Measurements from ENCODE around the gene GRIP2. TPM values are rescaled to one million over a fixed set of nuclear protein-coding genes. Genes with fewer than 3 reads are reported as not detected.
A peak's percentile ranks its signal among the peaks of the same experiment; 100 is the strongest.

Gene GRIP2
- total RNA-seq, 4 donors from 2014 or later = 0.77 to 8.0 (median 2.1) TPM

GRCh38 chr3:14505001-14505802, 34.9 kb downstream of the GRIP2 start:
- DNase-seq = peak; percentile 3 to 10
- TF ChIP-seq CTCF (IDR thresholded peaks at IDR 0.05) (no peak), POLR2A (IDR thresholded peaks at IDR 0.05) (no peak)
- Histone ChIP-seq H3K4me1 (no peaks in the 10 kb centered on the region), H3K36me3 (no peaks in the 10 kb centered on the region), H3K4me3 (no peak overlapping the region), H3K27me3 (no peaks in the 10 kb centered on the region), H3K9me3 (no peaks in the 10 kb centered on the region), H3K27ac (no peak overlapping the region)
- intact Hi-C loops (cut with DNase I; ENCODE audit: low total_unique reads) = no loop called here

DNA sequence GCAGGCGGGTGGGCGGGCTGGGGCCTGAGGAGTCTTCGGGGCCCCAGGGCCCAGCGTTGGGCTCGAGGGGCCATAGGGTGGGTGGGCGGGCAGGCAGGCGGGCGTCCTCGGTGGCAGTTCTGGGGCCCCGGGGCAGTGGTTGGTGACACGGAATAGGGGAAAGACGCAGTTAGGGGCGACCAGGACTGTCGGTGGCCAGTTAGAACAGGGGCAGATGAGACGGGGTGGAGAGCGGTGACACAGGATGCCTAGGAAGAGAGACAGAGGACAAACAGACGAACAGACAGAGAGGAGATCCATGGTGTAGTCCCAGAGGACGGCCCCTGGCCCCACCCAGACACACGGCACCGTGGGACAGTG, 36.5 kb downstream of the GRIP2 start:
- intact Hi-C loops (cut with DNase I; ENCODE audit: low total_unique reads) = no loop called here
- Histone ChIP-seq H3K27ac (no peak overlapping the region), H3K9me3 (no peaks in the 10 kb centered on the region), H3K27me3 (no peaks in the 10 kb centered on the region), H3K4me3 (no peak overlapping the region), H3K4me1 (no peaks in the 10 kb centered on the region), H3K36me3 (no peaks in the 10 kb centered on the region)
- TF ChIP-seq CTCF (IDR thresholded peaks at IDR 0.05) (no peak), POLR2A (IDR thresholded peaks at IDR 0.05) (no peak)
- no peak for DNase-seq

GRCh38 chr3:14503033-14503705, 37.0 kb downstream of the GRIP2 start:
- Histone ChIP-seq H3K27ac (no peak overlapping the region), H3K36me3 (no peaks in the 10 kb centered on the region), H3K9me3 (no peaks in the 10 kb centered on the region), H3K4me1 (no peaks in the 10 kb centered on the region), H3K4me3 (no peak overlapping the region), H3K27me3 (no peaks in the 10 kb centered on the region)
- DNase-seq = no peak
- TF ChIP-seq POLR2A (IDR thresholded peaks at IDR 0.05) = no peak
- no peak for TF ChIP-seq CTCF (IDR thresholded peaks at IDR 0.05)
- intact Hi-C loops (cut with DNase I; ENCODE audit: low total_unique reads) = no loop called here

- DNase-seq = no peak
- H3K27me3 ChIP-seq = no peaks in the 10 kb centered on the region
- H3K36me3 ChIP-seq = no peaks in the 10 kb centered on the region
- no peaks in the 10 kb centered on the region for H3K9me3 ChIP-seq
- H3K27ac ChIP-seq = no peak overlapping the region
- no peak overlapping the region for H3K4me3 ChIP-seq
- no peaks in the 10 kb centered on the region for H3K4me1 ChIP-seq
- intact Hi-C loops (cut with DNase I; ENCODE audit: low total_unique reads) = no loop called here
- TF ChIP-seq POLR2A (IDR thresholded peaks at IDR 0.05) (no peak), CTCF (IDR thresholded peaks at IDR 0.05) (no peak)
Observed at GRCh38 chr3:14502472-14502871, 37.7 kb downstream of the GRIP2 start.

- DNase-seq = no peak
- Histone ChIP-seq H3K4me3 (no peak overlapping the region), H3K9me3 (no peaks in the 10 kb centered on the region), H3K27ac (no peak overlapping the region), H3K4me1 (no peaks in the 10 kb centered on the region), H3K27me3 (no peaks in the 10 kb centered on the region), H3K36me3 (no peaks in the 10 kb centered on the region)
- TF ChIP-seq POLR2A (IDR thresholded peaks at IDR 0.05) (no peak), CTCF (IDR thresholded peaks at IDR 0.05) (no peak)
- intact Hi-C loops (cut with DNase I; ENCODE audit: low total_unique reads) = no loop called here
Observed at GRCh38 chr3:14497321-14497720, 42.8 kb downstream of the GRIP2 start.
